IPS DF 6.9 (cell line): ENCODE measurements around the gene OPCML.

ENCODE experiments used
- DNase-seq: peaks from one replicate; pipeline ENCODE4 v3.0.0-alpha.2; 2013; ENCODE audit warnings: low read depth, low spot score
- H3K27ac ChIP-seq: one replicate; pipeline ENCODE4 v1.5.1; 2013; ENCODE audit warnings: low read length, control low read depth
- H3K27me3 ChIP-seq: 2 replicates; pipeline ENCODE4 v1.6.1; 2013; ENCODE audit warnings: mild to moderate bottlenecking, low read length; ENCODE audit not compliant: control insufficient read depth, insufficient read depth
- H3K36me3 ChIP-seq: 2 replicates; pipeline ENCODE4 v1.6.1; 2013; ENCODE audit warnings: low read length; ENCODE audit not compliant: control insufficient read depth, insufficient read depth
- H3K4me1 ChIP-seq: 2 replicates; pipeline ENCODE4 v1.6.1; 2013; ENCODE audit warnings: low read length; ENCODE audit not compliant: control insufficient read depth, insufficient read depth
- H3K4me3 ChIP-seq: 2 replicates; pipeline ENCODE4 v1.5.1; 2013; ENCODE audit warnings: mild to moderate bottlenecking, low read length
- H3K9me3 ChIP-seq: 2 replicates; pipeline ENCODE4 v1.6.1; 2013; ENCODE audit warnings: low read length, inconsistent platforms; ENCODE audit not compliant: control insufficient read depth, insufficient read depth
- whole genome bisulfite sequencing: extraction: QIAGEN DNeasy Blood & Tissue Kit; methylation state at CpG from one replicate; pipeline ENCODE4 v1.1.7; 2013; ENCODE audit warnings: mixed read lengths, missing lambda C conversion rate; ENCODE audit not compliant: insufficient read length, insufficient coverage; 5-methylcytosine and 5-hydroxymethylcytosine counted together

The OPCML gene

GRCh38 chr11:133311230-133311629 lies 221.1 kb downstream of the OPCML start:
- Histone ChIP-seq H3K36me3 (no peaks in the 10 kb centered on the region), H3K27me3 (no peaks in the 10 kb centered on the region), H3K27ac (no peak overlapping the region), H3K4me3 (no peak overlapping the region), H3K4me1 (no peaks in the 10 kb centered on the region), H3K9me3 (no peaks in the 10 kb centered on the region)
- DNase-seq = no peak
- WGBS = no CpG with 5 or more reads among the region's 1 CpG

- Histone ChIP-seq H3K4me3 (no peak overlapping the region), H3K27ac (no peak overlapping the region), H3K4me1 (peaks cover 1% of the 10 kb centered on the region; the same call in 1 of the 2 replicates), H3K27me3 (no peaks in the 10 kb centered on the region), H3K36me3 (no peaks in the 10 kb centered on the region), H3K9me3 (no peaks in the 10 kb centered on the region)
- no CpG with 5 or more reads among the region's 2 CpGs for WGBS
- DNase-seq = no peak
These were observed 226.3 kb downstream of the OPCML start for GRCh38 chr11:133306019-133306418.

GRCh38 chr11:133305208-133305956 lies 226.9 kb downstream of the OPCML start:
- no peak overlapping the region for H3K27ac ChIP-seq
- no CpG with 5 or more reads among the region's 5 CpGs for WGBS
- no peak overlapping the region for H3K4me3 ChIP-seq
- H3K27me3 ChIP-seq = no peaks in the 10 kb centered on the region
- DNase-seq = no peak
- H3K9me3 ChIP-seq = no peaks in the 10 kb centered on the region
- no peaks in the 10 kb centered on the region for H3K36me3 ChIP-seq
- peaks cover 1% of the 10 kb centered on the region; the same call in 1 of the 2 replicates for H3K4me1 ChIP-seq

- no peaks in the 10 kb centered on the region for H3K36me3 ChIP-seq
- DNase-seq = no peak
- H3K4me3 ChIP-seq = no peak overlapping the region
- no peak overlapping the region for H3K27ac ChIP-seq
- no peaks in the 10 kb centered on the region for H3K9me3 ChIP-seq
- WGBS = no CpG with 5 or more reads among the region's 5 CpGs
- H3K4me1 ChIP-seq = peaks cover 1% of the 10 kb centered on the region; the same call in 1 of the 2 replicates
- H3K27me3 ChIP-seq = no peaks in the 10 kb centered on the region
These were observed 229.0 kb downstream of the OPCML start for GRCh38 chr11:133303262-133303661.

DNA sequence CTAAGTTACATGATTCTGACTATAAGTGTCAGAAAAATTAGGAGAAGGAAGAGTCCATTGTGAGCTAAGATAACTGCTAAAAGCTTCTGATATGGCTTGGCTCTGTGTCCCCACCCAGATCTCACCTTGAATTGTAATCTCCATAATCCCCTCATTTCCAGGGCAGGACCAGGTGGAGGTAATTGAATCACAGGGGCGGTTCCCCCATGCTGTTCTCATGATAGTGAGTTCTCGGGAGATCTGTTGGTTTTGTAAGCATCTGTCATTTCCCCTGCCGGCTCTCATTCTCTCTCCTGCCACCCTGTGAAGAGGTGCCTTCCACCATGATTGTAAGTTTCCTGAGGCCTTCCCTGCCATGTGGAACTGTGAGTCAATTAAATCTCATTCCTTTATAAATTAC lies 230.2 kb downstream of the OPCML start:
- Histone ChIP-seq H3K4me3 (no peak overlapping the region), H3K27ac (no peak overlapping the region), H3K27me3 (no peaks in the 10 kb centered on the region), H3K4me1 (peaks cover 1% of the 10 kb centered on the region; the same call in 1 of the 2 replicates), H3K36me3 (no peaks in the 10 kb centered on the region), H3K9me3 (no peaks in the 10 kb centered on the region)
- DNase-seq = no peak
- WGBS = no CpG with 5 or more reads among the region's 3 CpGs

DNA sequence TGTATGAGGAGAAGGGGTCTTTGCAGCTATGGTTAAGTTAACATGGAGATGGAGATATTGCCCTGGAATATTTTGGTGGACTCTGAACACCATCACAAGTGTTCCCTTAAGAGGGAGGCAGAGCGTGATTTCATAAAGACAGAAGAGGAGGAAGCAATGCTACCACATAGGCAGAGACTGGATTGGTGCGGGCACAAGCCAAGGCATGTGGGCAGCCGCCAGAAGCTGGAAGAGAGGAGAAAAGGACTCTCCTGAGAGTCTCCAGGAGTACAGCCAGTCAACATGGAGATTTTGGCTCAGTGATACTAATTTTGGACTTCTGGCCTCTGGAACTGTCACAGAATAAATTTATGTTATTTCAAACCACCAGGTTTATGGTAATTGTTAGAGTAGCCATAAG lies 231.6 kb downstream of the OPCML start:
- WGBS = no CpG with 5 or more reads among the region's 3 CpGs
- no peaks in the 10 kb centered on the region for H3K9me3 ChIP-seq
- no peak overlapping the region for H3K4me3 ChIP-seq
- no peak for DNase-seq
- H3K27ac ChIP-seq = no peak overlapping the region
- peaks cover 1% of the 10 kb centered on the region; the same call in 1 of the 2 replicates for H3K4me1 ChIP-seq
- no peaks in the 10 kb centered on the region for H3K27me3 ChIP-seq
- no peaks in the 10 kb centered on the region for H3K36me3 ChIP-seq

- no peaks in the 10 kb centered on the region for H3K9me3 ChIP-seq
- no peaks in the 10 kb centered on the region for H3K27me3 ChIP-seq
- H3K4me3 ChIP-seq = no peak overlapping the region
- no peak overlapping the region for H3K27ac ChIP-seq
- no peaks in the 10 kb centered on the region for H3K4me1 ChIP-seq
- WGBS = no CpG with 5 or more reads among the region's 7 CpGs
- no peaks in the 10 kb centered on the region for H3K36me3 ChIP-seq
- no peak for DNase-seq
These were observed 240.5 kb downstream of the OPCML start for GRCh38 chr11:133291780-133292179.

GRCh38 chr11:133285359-133285758 lies 246.9 kb downstream of the OPCML start:
- Histone ChIP-seq H3K27me3 (no peaks in the 10 kb centered on the region), H3K9me3 (no peaks in the 10 kb centered on the region), H3K36me3 (no peaks in the 10 kb centered on the region), H3K4me1 (peaks cover 2% of the 10 kb centered on the region; the same call in 1 of the 2 replicates), H3K27ac (no peak overlapping the region), H3K4me3 (no peak overlapping the region)
- no CpG with 5 or more reads among the region's 6 CpGs for WGBS
- DNase-seq = no peak

GRCh38 chr11:133284156-133284555 lies 248.1 kb downstream of the OPCML start:
- no peaks in the 10 kb centered on the region for H3K9me3 ChIP-seq
- WGBS = no CpG with 5 or more reads among the region's 9 CpGs
- no peaks in the 10 kb centered on the region for H3K27me3 ChIP-seq
- H3K36me3 ChIP-seq = no peaks in the 10 kb centered on the region
- no peak for DNase-seq
- no peak overlapping the region for H3K4me3 ChIP-seq
- peaks cover 2% of the 10 kb centered on the region; the same call in 1 of the 2 replicates for H3K4me1 ChIP-seq
- no peak overlapping the region for H3K27ac ChIP-seq

DNA sequence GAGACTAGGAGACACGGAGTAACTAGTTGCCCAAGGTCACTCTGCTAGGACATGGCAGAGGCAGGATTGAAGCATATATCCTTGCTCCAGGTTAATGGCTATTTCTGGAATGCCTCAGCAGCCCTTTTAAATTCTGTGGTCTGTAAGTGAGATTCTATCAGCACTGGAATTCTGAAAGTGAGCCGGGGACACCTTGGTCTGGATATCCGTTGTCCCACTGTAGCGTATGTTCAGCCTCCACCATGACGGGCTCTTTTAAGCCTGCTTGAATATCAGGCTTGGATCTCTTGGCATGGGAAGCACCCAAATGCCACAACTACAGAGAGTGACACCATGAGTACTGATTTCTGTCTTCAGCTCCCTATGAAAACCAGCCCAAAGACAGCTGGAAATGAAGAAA lies 254.4 kb downstream of the OPCML start:
- H3K27ac ChIP-seq = no peak overlapping the region
- no peaks in the 10 kb centered on the region for H3K36me3 ChIP-seq
- no peaks in the 10 kb centered on the region for H3K4me1 ChIP-seq
- no peak for DNase-seq
- no peaks in the 10 kb centered on the region for H3K27me3 ChIP-seq
- H3K9me3 ChIP-seq = no peaks in the 10 kb centered on the region
- no peak overlapping the region for H3K4me3 ChIP-seq
- WGBS = no CpG with 5 or more reads among the region's 5 CpGs
